SK-N-SH (cell line): ENCODE results near the gene PDXDC1.
"Not testable (repeated sequence)": the region's sequence is repeated elsewhere in the genome, so short reads cannot be mapped to it uniquely, and the experiment has no call there.

Experiments used
- CHD2 ChIP-seq: fragments of 150-350 bp; IDR thresholded peaks from 2 replicates; pipeline ENCODE4 v1.6.1; 2018; ENCODE audit warnings: low read length; ENCODE audit not compliant: partially characterized antibody
- CTCF ChIP-seq: fragments of 200-600 bp; sonication (generic); IDR thresholded peaks from 2 replicates; pipeline ENCODE4 v1.6.1; 2017; ENCODE audit warnings: antibody characterized with exemption, mild to moderate bottlenecking, moderate library complexity
- EP300 ChIP-seq, 2 experiments: IDR thresholded peaks; 2 replicates each; pipeline versions ENCODE4 v1.4.0 to v1.6.1; 2012; ENCODE audit warnings: borderline replicate concordance in 1 of 2, low read depth in 1 of 2, low read length in 1 of 2
- EZH2phosphoT487 ChIP-seq: fragments of 200-600 bp; sonication (generic); IDR thresholded peaks from 2 replicates; pipeline ENCODE4 v1.6.1; 2017; ENCODE audit warnings: low read depth, mixed run types, mild to moderate bottlenecking, antibody characterized with exemption, moderate library complexity, borderline replicate concordance
- IRF3 ChIP-seq: fragments of 150-350 bp; IDR thresholded peaks from 2 replicates; pipeline ENCODE4 v1.6.1; 2016; ENCODE audit warnings: mild to moderate bottlenecking, low read depth, low read length
- PBX3 ChIP-seq: IDR thresholded peaks from 2 replicates; pipeline ENCODE4; 2012
- RAD21 ChIP-seq: IDR thresholded peaks from 2 replicates; pipeline ENCODE4 v1.6.1; 2012; ENCODE audit warnings: mild to moderate bottlenecking, low read length
- TEAD4 ChIP-seq: IDR thresholded peaks from 2 replicates; pipeline ENCODE4 v1.4.0; 2012; ENCODE audit warnings: mild to moderate bottlenecking, borderline replicate concordance; ENCODE audit not compliant: insufficient read depth
- USF2 ChIP-seq: fragments of 150-350 bp; IDR thresholded peaks from 2 replicates; pipeline ENCODE4 v1.6.1; 2017; ENCODE audit warnings: antibody characterized with exemption, low read length, low read depth, borderline replicate concordance

- not testable (repeated sequence) for TF ChIP-seq IRF3; CTCF; PBX3; TEAD4; USF2; CHD2; RAD21; EP300 (IDR thresholded peaks at IDR 0.05; ENCODE audit: borderline replicate concordance in 1 of 2, low read depth in 1 of 2, low read length in 1 of 2); EZH2phosphoT487
Observed at GRCh38 chr16:14937143-14937542, 37.7 kb upstream of the PDXDC1 start, which contains the start of gene NPIPA1.
